Bone marrow (tissue), 2 donors: ENCODE measurements around the gene CCDC171.
"Not testable (repeated sequence)": the region's sequence is repeated elsewhere in the genome, so short reads cannot be mapped to it uniquely, and the experiment has no call there.

Experiments used
- DNase-seq, 2 donors: peaks; one replicate each; lab custom pipeline; 2025; lab: John Stamatoyannopoulos, UW

Gene CCDC171

DNA sequence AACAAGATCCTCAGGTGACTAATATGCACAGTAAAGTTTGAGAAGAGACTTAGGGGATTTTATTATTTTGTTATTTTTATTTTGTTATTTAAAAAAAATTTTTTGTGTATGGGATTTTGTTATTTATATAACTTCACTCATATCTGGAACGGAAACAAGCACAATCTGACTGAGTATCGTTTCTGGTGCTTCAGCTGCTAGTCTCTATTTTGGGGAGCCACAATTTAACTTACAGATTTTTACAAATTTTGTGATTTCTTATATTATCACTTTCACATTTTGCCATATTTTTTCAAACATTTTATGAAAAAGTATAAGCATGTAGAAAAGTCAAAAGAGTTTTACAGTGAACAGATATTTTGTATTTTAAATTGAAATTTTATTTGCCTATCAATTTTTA lies 208.7 kb downstream of the CCDC171 start:
- no peak for DNase-seq

DNA sequence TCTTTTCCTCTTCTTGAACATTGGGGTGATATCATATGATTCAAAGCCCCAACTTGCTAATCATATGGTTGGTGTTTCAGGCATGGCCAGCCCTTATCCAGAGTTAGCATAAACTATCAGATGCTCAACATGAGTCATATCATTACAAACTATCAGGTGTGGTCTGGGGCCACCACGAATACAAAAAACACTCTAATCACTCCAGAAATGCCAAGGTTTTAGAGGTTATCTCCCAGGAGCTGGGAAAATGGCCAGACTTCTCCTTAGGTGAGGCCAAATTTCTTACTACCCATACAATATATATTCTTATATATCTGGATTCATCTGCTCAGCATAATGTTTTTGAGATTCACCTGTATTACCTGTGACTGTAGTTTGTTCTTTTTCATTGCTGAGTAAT lies 210.5 kb downstream of the CCDC171 start:
- DNase-seq, result no peak

DNA sequence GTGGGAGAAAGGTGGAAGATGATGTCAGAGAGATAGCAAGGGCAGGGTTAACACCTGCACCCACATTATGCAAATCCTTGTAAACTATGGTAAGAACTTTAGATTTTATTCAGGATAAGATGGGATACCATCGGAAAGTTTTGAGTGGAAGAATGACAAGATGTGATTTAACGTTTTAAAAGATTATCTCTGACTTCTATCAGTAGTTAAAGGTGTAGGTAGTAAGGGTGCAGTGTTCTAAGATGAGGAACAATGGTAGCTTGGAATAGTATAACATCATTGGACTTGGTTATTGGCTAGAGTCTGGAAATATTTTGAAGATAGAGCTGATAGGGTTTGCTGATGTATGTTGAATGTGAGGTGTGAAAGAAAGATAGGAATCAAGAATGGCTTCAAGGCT lies 211.3 kb downstream of the CCDC171 start:
- no peak for DNase-seq

DNA sequence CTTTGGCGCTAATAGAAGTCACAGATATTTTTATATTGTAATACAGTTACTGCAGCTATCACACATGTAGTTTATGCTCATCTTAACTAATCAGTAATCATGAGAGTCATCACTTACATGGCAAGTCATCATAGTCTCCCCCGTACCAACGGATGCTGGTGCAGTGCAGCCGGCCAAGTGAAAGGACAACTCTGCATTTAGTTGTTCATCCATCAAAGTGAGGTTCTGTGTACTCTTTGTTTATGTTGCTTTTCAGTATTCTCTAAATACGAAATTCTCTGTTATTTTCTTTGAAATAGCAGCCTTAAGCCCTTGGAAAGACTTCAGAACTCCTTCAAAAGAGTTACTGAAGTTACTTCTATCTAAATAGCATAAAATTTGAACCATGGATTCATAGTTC lies 216.7 kb downstream of the CCDC171 start:
- DNase-seq, result no peak

DNA sequence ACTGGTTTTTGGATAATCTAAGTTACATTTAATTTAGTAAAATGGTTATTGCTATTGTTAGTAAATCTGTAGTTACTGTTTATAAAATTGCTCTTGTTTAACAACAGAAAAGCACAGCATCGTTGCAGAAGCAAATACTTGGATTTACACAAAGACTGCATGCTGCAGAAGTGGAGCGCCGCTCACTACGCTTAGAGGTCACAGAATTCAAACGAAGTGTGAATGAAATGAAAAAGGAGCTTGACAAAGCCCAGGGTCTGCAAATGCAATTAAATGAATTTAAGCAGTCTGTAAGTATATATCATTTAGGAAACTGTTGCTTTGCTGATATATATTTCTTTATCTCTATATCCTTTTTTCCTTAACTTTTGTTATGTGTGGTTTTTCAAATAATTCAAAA lies 226.0 kb downstream of the CCDC171 start:
- DNase-seq, result no peak

DNA sequence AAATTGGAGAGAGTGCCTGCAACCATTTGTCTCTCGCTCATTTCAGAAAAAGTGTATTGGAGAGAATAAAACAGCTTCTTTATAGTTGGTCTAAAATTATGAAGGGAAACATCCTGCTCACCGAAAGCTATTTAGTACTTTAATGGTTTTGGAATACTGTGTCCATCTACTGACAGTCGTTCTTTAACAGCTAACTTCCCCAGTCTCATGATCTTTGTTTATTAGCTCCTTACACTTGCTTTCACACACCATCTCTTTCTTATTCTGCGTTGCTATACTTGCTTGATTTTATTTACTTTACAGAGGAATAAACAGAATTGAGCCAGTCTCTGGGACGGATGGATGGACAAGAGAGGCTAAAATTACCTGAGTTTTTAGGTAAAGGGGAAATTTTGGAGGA lies 229.3 kb downstream of the CCDC171 start:
- DNase-seq, result no peak

DNA sequence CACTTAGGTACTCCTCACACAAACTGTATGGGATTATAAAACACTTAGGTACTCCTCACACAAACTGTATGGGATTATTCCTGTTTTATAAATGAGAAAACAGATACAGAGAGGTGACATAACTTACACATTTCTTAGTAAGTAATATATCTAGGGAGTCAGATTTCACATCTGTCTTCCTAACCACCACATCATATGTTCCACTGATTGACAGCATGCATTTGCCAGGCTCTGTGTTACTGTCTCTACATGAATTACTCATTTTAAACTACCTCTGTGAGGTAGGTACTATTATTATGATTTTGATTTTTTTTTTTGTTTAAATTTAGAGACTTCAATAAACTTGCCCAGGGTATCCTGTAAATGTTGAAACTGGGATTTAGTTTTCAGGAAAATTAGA lies 232.7 kb downstream of the CCDC171 start:
- DNase-seq, result no peak

DNA sequence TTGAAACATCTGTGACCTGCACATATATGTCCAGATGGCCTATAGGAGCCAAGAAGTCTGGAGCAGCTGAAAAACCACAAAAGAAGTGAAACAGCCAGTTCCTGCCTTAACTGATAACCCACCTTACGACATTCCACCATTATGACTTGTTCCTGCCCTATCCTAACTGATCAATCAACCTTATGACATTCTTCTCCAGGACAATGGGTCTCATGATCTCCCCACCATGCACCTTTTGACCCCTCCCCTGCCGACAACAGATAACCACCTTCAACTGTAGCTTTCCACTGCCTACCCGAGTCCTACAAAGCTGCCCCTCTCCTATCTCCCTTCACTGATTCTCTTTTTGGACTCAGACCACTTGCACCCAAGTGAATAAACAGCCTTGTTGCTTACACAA lies 233.8 kb downstream of the CCDC171 start:
- DNase-seq, result no peak

DNA sequence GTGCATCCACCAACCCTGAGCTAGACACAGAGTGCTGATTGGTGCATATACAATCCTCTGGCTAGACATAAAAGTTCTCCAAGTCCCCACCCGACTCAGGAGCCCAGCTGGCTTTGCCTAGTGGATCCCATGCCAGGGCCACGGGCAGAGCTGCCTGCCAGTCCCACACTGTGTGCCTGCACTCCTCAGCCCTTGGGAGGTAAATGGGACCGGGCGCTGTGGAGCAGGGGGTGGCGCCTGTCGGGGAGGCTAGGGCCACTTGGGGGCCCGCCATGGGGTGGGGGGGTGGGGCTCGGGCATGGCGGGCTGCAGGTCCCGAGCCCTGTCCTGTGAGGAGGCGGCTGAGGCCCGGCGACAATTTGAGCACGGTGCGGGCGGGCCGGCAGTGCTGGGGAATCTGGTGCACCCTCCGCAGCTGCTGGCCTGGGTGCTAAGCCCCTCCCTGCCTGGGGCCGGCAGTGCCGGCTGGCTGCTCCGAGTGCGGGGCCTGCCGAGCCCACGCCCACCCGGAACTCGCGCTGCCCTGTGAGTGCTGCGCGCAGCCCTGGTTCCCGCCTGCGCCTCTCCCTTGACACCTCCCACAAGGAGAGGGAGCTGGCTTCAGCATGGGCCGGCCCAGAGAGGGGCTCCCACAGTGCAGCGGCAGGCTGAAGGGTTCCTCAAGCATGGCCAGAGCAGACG lies 257.5 kb downstream of the CCDC171 start:
- DNase-seq, result not testable (repeated sequence)

DNA sequence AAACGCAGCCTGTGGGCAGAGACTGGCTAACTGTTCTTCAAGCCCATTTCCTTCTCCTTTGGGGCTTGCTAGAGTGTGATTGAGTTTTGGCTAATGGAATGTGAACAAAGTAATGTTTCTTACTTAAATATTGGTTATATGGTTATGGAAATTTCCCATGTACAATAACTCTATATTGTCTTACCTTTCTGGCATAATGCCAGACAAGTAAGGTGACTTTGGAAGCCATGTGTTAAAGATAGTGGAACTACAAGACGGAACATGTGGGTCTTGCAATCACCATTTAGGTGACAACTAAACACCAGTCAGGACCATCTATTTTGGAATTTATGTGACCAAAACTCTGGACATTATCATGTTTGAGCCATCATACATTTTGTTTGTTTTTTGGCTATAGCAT lies 260.2 kb downstream of the CCDC171 start:
- DNase-seq, result no peak

DNA sequence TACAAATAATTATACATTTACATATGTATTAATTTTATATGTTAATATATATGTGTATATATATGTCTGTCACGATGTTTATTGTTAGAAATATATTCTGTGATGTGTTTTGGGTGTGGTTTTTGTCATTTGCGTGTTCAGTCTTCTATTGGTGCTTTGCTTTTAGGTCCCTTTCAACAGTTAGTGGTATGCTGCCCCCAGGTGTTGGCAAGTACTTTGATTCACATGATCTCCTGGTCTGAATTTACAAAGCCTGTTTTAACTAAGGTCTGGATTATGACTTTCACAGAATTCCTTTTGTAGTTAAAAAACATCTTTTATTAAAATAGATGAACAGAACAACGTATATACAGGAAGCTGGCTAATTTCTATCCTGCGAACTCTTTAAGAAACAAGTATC lies 271.5 kb downstream of the CCDC171 start:
- DNase-seq, result no peak

DNA sequence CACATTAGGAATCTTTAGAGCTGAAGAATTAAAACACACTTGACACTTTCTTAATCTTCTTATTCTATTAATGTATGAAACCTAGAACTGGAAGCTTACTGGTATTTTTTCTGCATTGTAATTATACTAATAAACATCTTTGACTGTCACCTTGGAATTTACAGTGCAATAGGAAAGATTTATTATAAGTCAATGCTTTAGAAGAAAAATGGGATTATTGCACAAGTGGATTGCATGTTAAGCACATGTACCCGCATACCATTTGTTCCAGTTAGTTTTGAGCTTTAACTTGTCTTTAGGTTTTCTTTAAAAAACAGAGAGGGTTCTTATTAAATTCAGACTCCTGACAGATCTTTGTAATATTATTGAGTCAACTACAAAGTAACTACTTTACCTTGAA lies 278.5 kb downstream of the CCDC171 start:
- DNase-seq, result no peak

DNA sequence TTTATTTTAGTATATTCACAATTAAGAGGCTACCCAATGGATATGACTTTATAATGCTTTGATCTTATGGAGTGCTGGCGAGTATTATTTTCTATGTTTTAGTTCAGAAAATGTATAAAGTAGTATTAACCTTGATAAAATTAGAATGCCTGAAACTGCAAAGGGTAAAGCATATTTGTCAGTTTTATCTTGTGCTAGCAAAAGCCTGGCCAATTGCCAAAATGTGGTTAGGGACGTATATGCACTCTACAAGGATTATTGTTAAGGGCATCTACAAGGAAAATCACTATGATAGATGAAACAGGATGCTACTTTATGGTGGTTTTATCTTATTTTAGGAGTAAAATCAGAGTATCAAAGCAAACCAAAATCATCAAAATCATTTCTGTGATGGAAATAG lies 281.7 kb downstream of the CCDC171 start:
- DNase-seq, result no peak

DNA sequence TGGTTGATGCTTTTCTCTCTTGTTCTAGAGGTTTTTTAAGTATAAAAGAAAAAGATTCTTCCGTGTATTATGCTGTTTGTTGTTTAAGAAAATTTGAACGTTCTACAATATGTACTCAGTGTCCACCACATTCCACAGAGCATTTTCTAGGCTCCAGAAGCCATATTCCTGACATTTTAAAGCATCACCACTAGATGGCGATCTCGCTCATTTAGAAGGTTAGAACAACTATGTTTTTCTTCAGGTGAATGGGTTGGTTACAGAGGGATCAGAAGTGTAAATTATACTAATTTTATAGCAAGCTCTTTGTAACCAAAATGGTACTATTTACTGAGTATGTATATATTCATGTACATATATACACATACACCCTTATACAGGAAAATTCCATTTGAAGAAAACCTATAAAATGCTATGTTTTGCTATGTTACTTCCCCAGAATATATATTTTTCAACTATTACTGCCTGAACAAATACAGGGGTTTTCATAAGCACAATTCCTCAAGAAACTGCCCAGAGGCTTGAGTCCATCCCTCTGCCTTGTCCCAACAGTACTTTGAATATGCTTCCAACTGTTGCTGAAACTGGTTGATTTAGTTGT lies 284.3 kb downstream of the CCDC171 start:
- DNase-seq, result peak in 1 of 2 donors; percentile 5

DNA sequence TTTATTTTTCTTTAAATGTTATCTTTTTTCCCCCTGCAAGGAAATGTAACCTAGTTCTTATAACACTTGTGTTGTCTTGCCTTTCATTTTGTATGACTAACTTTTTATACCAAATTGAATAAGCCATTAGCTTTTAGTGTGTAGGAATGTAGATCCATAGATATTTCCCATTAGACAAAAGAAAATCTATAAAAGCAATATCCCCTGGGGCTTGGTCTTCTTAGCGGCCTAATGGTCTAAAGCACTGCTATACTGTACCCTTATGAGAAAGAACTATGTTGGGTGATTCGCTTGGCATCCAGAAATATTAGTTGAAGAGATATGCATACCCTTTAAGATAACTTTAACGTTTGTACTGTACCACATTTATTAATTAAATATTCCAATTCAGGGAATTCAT lies 289.2 kb downstream of the CCDC171 start:
- no peak for DNase-seq

DNA sequence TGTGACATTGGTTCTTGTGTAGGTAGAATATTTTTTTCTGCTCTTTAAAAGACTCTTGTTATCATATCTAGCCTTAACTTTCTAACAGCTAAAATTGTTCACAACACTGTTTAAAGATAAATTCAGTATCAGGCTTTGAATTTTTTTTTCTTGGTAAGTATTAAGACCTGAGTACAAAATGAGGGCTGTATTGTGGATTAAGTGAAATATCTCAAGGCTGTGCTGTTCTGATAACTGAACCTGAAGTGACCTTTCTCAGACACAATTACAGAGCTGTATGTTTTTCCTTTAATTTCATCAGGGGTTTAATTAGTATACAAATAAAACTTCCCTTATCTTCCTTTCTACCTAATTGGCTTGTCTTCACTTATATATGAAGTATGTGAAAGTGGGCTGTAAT lies 290.5 kb downstream of the CCDC171 start:
- DNase-seq, result no peak

DNA sequence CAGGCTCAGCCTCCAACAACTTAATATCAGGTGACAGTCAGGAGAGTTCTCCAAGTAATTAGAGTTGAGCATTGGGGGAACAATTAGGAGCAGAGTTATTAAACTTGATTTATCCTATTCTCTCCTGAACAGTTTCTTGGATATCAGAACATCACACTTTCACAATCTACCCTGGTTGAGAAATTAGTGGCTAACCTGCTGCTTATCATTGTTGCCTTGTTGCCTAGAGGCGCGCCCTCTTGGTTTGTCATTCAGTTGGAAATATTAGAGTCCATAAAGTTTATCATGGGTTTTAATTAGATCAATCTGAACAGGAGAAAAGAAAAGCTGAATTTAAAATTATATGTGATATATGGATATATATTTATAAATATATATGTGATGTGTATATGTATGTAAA lies 291.1 kb downstream of the CCDC171 start:
- no peak for DNase-seq

DNA sequence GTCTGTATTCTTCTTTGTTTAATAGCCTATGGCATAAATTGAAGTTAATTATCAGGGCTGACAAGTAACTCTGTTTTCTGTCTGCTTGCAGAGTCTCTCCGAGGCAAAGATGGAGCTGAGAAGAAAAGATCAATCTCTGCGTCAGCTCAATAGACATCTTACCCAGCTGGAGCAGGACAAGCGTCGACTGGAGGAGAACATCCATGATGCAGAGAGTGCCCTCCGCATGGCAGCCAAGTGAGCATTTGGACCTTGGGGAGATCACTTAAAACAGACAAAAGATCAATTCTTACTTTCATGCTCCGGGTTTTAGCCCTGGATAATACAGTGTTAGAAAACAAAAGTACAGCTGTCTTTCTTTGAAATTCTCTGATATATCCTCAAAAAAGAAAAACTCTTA lies 293.8 kb downstream of the CCDC171 start:
- no peak for DNase-seq

DNA sequence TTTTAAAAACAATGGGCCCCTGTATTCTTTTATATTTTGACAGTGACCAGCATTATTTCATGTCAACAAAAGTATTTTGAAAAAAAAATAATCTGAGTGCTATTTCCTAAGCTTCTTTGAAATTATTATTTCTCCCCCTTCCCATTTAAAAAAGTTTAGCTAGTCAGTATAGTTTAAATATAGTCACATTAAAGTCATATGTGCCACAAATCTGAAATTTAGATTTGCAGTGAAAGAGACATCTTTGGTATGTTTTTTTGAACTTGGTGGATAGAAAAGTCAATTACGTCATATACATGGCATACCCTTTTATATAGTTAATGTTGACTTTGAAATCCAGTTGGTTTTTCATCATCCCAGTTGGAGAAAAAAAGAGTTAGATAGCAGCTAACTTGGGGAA lies 297.0 kb downstream of the CCDC171 start:
- DNase-seq, result no peak

DNA sequence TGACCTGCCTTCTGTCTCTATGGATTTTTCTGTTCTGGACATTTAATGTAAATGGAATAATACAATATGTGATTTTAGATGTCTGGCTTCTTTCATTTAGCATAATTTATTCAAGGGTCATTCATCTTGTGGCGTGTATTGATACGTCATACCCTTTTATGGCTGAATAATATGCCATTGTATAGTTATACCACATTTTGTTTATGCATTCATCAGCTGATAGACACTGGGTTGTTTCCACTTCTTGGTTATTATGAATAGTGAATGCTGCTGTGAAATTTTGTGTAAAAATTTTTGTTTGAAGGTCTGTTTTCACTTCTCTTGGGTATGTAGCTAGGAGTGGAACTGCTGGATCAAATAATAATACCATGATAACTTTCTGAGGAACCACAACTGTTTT lies 298.9 kb downstream of the CCDC171 start:
- no peak for DNase-seq

DNA sequence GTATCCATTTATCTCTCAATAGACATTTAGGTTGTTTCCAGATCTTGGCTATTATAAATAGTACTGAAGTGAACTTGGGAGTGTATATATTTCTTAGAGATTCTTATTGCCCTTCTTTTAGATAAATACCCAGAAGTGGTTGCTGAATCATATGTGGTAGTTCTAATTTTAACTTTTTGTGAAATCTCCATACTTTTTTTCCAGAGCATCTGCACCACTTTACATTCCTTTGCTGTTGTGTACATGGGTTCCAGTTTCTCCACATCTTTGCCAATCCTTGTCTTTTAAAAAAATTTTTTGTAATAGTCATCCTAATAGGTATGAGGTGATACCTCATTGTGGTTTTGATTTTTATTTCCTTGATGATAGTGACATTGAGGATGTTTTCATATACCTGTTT lies 303.7 kb downstream of the CCDC171 start:
- DNase-seq, result no peak

DNA sequence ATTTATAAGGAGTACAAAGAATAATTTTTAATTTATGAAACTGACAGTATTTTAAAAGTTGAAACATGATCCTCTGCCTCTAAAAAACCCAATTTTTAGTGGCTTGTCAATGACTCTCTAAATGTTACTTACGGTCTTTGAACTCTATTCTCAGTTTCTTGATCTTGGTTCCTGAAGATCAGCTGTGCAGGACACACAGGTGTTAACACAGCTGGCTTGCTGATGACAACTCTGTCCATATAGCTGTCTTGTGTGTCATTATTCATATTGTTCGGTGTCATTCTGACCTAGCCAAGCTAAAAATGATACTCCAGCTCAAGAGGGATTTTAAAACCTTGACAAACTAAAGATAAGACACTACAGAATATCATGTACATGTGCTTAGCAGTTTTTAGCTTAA lies 314.5 kb downstream of the CCDC171 start:
- DNase-seq, result no peak

DNA sequence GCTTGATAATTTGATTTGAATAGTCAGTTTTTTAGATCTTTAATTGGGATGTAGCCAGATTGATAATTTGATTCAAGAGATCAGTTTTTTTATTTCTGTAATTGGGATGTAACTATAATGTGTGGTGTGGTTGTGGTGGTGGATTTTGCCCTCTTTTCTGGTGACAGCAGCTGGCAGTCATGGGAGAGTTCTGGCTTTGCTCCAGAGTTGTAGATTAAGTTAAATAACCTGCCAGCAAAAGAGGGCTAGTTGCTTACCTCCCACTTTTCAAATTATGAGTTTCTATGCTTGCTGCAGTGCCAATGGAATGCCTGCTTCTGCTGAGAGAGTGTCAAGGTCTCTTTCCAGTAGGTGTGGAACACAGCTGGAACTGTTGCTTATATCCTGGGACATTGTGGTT lies 315.1 kb downstream of the CCDC171 start:
- no peak for DNase-seq

DNA sequence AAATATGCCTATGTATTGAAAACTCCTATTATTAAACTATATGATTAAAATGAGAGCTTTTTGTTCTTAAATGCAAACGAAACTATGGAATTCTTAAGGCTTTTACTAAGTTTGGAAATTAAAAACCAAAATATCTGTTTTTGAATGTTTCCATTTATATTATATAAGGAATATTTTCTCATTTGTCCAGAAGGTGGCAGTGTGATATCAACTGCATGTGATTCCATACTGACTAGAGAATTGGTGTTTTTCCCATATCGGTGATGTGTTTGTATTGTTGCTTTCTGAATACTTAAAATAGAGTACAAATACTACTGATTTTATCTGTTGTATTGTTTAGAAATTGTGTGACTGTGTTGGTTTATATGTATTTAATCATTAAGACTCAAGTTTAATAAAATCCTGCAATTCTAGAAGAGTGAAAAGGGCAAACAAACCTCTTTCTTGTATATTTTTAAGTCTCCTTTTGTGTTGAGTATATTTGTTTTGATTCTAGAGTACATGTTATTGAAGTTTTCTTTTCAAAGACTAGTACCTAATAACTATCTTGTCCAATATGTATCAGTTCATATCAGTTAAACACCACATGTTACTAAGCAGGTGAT lies 320.8 kb downstream of the CCDC171 start:
- no peak for DNase-seq
